ENCODE measurements around the gene ZC3H12C.

Gene ZC3H12C

GRCh38 chr11:110077346-110077745 lies 15.8 kb upstream of the ZC3H12C start:
- no peak for DNase-seq

GRCh38 chr11:110077831-110078325 lies 15.3 kb upstream of the ZC3H12C start:
- DNase-seq, result peak; percentile 11

GRCh38 chr11:110078923-110079544 lies 14.2 kb upstream of the ZC3H12C start:
- DNase-seq, result no peak

- DNase-seq, result no peak
Observed at GRCh38 chr11:110079726-110080125, 13.5 kb upstream of the ZC3H12C start.

DNA sequence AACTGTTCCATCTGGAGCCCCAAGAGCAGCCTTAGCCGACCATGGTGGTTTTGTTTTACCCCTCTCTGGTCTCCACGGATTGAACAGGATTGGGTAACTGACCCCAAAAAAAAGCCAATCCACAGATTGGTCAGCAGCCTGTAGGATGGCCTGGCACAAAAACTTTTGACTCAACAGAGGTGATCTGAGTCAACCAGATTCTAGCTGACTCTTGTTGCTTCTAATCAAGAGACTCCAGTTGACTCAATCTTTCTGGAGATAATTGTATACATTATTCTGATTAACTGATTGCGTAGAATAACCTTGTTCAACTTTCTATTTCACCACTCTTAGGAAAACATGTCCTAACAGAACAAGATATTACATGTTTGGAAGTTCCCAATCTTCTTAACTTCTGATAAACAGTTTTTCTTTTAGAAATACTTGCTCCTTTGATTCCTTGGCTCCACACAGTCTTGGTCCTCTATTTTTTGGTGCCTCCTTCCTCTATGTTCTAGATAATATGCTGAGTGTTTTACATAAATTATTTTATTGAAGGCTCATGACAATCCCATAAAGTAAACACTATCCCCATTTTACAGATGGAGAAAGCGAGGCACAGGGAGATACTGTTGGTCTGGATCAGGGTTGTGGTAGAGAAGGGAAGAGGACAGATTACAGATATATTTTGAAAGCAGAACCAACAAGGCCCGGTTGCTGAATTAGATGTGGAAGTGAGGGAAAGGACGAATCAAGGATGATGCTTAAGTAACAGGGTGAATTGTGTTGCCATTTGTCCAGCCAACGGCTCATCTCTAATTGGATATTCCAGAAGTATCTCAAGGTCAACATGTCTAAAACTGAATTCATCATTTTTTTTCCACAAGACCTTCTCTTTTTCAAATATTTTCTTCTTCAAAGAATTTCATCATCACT lies 11.5 kb upstream of the ZC3H12C start:
- DNase-seq, result no peak

GRCh38 chr11:110082899-110083298 lies 10.3 kb upstream of the ZC3H12C start:
- no peak for DNase-seq

GRCh38 chr11:110085255-110085838 lies 7.8 kb upstream of the ZC3H12C start:
- no peak for DNase-seq

- DNase-seq, result no peak
Observed at GRCh38 chr11:110086892-110087309, 6.3 kb upstream of the ZC3H12C start.

DNA sequence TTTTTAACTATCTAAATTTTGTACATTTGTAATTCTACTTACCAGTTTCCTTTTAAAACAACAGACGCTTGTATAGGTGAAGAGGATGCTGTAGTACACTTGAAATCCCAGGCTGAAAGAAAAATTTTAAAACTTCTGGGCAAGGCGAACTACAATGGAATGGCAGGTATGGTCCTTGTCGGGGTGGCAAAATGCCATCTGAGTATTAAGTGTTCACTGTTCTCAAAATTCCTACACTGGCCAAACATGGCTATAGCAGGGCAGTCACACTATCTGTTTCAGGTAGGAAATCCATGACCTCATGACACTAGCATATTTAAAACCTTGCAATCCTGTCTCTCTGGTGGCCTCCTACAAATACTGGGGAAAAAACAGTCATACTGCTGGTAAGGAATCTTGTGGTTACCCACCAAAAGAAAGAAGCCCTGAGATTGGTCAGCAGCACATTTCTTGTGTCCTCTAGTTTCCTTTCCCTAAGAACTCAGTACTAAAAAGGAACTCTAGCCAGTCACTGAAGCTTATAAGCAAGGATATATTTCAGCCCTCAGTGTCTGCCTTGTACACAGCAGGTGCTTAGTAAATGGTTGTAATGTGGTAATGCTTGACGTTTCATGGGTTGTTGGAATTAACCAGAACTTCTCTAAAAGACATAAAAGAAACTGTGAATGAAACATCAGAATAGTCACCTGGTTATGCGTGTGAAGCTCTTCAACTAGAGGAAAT lies 5.2 kb upstream of the ZC3H12C start:
- no peak for DNase-seq

GRCh38 chr11:110088535-110089344 lies 4.5 kb upstream of the ZC3H12C start:
- DNase-seq, result no peak

DNA sequence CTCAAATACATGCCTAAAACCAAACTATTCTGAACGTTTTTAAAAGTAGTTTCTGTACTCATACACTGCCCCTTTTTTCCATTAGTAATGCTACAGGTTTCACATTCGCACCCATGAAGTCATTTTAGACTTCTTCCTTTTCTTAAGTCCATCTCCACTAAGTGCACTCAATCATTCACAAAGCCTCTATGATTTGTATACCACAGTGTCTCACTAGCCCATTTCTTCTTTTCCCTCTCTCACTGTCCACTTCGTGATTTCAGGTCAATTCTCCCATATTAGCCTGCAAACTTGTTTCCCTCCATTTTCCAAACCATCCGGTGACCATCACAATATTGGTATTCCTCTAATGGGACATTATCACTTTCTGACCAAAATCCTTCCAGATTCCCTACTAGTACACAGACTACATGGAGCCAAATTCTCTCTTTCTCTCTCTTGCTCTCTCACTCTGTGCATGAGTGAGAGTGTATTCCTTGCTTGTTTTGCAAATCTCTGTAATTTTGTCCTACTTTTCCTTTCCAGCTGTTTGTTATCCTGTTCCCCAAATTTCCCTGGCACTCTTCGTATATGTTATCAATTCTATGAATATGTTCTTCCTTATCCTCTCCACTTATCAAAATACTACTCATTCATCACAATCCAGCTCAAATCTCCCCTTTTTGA lies 3.4 kb upstream of the ZC3H12C start:
- DNase-seq, result no peak

DNA sequence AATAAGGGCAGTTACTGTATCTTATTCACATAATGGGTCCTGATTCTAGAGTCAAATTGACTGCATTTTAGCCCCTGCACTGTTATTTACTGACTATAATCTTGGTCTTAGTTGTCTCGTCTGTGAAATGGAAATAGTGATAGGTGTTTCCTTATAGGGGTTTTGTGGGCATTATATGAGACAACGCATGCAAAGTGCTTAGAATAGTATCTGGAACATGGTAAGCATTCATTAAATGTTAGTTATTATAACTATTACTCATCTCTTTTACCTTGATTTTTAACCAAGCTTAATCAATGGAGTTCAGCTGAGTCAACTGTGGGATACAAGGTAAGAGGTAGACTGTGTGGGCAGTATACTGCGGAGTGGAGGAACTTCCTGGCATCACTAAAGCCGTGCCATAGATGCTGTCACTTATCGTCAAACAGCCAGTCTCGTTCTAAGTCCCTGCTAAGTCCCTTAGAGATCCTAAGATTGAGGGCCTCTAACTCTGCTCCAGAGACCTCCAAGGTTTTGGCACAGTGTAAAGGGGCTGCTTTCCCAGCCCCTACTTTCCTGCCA lies 2.6 kb upstream of the ZC3H12C start:
- DNase-seq, result no peak

DNA sequence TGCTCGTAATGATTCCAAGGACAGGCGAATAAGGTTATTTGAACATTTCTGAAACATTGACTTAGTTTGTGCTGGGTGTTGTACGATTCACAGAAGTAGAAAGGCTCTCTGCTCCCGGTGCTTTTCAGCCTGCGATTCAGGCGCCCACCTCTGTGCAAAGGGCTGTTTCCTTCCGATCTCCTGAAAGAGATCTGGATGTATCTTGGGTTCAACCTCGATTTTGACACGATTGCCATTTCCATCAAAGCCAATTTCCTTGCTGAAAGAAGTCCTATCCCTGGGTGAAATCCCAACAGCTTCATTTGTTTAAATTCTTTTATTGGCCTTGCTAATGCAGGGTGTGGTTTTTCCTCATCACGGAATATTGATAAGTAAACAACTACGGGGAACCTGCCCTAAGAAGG lies 1.1 kb upstream of the ZC3H12C start:
- DNase-seq, result no peak

DNA sequence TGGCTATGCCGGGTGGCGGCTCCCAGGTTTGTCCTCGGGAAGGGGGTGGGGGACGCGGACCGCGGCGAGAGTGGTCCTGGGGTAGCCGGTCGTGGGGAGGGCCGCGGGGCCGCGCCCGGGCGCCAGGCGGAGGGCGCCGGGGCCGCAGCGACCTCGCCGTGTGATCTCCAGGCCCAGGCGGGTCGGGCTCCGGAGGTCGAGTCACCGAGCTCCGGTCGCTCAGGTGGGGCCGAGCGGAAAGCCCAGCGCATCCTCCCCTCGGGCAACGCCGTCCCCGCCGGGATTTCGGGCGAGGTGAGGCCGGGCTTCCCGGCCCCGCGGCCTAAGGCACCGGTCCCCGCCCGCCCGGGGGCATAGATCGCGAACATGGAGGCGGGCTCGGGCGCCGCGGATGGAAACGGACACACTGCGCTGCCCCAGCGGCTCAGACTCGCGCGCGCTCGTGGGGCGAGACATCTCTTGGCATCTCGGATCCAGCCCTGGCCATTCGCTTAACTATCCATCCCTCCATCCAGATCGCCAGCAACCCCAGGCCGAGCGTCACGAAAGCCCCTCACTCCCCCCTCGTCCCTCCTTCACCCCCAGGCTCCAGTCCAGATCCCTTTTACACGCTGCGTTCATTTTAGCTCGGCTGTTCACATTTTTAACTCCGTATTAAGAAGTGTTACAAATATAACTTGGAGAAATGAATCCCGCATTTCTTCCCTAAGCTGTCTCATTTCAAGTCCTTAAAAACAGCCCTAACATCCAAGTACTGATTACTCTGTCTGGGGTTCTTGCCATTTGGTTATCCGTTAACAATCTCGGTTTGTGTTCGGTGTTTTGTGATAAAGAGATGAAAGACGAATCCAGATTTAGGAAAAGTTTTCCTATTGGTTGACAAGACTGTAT lies 460 bp downstream of the ZC3H12C start:
- no peak for DNase-seq

DNA sequence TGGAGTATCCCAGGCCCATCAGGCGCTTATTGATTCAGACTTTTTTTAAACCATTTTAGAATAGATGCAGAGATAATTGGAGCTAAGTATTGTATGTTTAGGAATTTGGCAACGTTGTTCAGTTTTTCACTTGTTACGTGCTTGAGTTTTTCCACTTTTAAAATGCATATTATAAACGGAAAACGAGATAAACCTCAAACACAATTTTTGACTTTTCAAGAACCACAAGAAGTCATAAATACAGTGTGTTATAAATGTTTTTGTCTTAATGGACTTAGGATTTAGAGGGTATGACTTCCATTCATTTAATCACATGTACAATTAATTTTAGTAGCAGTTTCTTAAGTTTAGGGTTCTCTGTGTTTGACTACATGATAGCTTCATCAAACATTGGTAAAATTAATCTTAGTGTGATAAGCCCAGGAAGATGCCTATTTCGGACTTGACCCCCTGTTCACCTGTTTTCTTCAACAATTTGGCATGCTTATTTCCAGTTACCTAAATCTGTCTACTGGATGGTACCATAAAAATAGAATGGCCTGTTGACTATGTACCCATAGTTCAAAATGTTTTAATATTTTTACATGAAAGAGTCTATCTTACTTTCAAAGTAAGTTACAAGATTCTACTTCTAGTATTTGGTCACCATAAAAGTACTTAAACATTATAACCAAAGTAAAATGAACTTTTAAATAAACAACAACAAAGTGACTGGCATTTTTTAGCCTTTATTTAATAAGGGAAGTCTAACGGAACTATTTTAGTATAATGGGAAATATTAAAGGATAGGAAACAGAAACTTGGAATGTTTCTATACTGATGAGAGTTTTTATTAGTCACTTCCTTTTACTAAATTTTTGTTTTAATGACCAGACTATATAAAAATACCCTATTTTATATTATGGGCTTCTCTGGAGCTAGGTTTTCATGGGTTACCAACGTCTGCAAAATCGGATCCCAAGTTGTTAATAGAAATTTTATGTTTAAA lies 1.4 kb downstream of the ZC3H12C start:
- DNase-seq, result no peak

- DNase-seq, result no peak
Observed at GRCh38 chr11:110095554-110095953, 2.4 kb downstream of the ZC3H12C start.

DNA sequence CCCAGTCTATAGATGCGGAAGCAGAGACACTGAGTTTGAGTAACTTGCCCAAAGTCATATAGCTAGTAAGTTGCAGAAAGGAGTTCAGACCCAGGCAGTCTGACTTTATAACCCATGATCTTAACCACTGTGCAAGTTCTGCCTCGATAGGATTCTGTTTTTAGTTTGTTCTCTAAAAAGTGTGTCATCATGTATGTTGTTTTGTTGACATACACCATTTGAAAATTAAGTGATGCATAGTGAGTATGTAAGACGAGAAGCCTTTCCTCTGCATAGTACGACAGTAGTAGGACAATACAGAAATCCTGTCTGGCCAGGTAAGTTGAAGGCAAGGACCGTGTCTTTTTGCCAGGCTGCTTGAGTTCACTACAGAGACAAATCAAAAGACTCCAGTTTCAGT lies 3.3 kb downstream of the ZC3H12C start:
- no peak for DNase-seq

DNA sequence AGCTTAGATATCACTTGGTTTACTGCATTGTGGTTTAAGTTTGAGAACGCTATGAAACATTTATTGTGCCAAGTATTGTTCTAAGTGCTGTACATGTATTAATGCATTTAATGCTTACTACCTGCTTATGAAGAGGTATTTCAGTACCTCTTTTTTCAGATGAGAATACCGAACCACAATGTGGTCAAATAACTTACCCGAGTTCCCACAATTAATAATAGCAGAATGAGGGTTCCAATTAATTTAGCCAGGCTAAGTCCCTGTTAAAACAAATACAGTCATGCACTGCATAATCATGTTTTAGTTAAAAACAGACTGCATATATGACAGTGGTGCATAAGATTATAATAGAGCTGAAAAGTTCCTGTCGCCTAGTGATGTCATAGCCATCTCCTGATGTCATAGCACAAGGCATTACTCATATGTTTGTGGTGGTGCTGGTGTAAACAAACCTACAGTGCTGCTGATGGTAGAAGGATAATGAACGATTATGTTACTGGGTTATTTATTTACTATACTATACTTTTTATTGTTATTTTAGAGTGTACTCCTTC lies 4.3 kb downstream of the ZC3H12C start:
- DNase-seq, result no peak

DNA sequence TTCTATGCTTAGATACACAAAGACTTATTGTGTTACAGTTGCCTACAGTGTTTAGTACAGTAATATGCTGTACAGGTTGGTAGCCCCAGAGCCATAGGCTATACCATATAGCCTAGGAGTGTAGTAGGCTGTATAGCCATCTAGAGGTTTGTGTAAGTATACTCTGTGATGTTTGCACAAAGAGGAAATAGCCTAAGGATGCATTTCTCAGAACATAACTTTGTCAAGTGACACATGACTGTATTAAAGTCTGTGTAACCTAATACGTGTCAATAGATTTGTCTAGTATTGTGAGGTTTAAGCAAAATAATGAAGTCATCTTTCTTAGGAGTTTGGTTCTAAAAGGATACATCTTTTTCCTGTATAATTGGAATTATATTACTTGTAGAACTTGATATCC lies 5.5 kb downstream of the ZC3H12C start:
- DNase-seq, result no peak
